IPS-11a (cell line): Measurements from ENCODE around the gene SIX3.

Experiments used
- H3K4me3 ChIP-seq: one replicate; pipeline ENCODE4 v1.5.1; 2013; ENCODE audit warnings: low read depth, low read length, control low read depth

Gene SIX3

DNA sequence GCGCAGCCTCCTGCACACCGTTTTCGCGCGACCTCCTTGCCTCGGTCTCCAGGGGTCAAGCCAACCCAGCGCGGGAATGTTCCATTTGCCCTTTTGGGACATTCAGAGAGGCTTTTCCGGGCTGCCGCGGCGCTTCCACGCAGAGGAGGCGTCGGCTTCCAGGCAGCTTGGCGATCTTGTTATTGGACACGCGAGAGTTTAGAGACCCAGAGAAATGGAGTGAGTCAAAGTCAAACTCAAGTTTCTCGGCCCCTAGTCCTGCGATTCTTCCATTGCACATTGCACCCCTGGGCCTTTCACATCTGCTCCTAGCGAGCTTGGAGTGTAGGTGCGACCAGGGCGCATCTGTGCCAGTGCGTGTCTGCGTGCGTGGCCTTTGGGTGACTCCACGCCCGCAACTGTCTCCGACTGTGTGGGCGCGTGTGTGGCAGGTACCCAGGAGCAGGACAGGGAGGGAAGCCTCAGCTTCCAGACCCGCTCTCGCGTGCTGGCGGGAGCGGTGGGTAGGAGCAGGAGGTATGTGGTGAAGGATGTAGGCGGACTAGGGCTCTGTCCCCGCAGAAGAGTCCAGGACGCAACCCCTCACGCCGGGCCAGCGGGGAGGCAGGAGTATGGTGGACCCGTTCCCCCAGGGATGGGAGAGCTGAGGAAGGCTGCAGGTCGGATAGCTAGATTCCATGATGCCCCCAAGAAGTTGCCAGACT, 13.5 kb downstream of the SIX3 start:
- H3K4me3 ChIP-seq: no peak overlapping the region

DNA sequence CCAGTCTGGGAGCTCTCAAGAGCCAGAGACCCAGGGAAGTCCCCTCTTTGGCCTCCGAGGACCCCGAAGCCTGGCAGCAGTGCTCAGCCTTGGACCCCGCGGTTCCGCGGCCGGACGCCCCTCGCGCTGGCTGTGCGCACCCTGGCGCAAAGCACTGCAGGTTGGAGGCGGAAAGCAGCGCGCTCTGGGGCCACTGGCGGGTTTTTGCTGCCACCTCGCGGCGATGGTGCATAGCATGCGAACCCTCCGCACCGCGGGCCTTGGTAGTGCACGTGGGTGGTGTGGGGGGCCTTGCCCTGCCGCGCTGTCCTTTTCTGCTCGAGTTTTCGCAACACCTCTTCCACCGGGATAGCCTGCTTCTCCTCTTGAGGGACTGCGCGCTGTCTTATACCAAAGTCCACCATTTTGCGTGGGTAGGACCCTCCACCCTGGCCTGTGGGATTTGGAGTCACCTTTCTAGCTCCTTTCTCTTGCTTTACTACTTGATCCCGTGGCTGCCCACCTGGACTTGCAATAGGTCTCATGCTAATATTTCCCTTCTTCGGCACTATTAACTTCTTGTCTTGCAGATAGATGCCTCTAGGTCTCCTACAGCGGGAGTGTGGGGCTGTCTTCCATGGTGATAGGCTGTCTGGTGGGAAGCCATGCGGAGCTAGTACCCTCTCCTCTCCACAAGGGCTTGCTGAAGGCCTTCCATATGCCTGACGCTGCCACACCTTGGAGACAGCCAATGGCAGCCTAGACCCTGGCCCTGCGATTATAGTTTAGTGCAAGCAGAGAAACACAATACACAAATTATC, 14.3 kb downstream of the SIX3 start:
- no peak overlapping the region for H3K4me3 ChIP-seq

DNA sequence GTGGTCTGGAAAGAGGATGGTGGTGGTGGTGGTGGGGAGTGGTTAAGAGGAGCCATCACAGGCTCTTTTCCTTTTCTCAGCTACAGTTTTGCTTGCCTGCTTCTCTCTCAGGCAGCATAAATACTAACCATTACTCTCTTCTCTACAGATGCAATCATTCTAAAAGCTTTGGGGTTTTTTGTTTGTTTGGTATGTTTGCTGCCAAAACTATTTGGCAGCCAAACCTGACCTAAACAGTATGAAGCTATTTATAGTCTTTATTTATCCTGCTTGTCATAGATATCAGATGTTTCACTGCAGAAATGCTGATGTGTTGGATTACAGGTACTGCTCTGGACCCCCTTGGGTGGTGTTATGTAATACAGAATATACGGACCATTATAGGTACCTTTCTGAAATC, 15.3 kb downstream of the SIX3 start:
- no peak overlapping the region for H3K4me3 ChIP-seq

DNA sequence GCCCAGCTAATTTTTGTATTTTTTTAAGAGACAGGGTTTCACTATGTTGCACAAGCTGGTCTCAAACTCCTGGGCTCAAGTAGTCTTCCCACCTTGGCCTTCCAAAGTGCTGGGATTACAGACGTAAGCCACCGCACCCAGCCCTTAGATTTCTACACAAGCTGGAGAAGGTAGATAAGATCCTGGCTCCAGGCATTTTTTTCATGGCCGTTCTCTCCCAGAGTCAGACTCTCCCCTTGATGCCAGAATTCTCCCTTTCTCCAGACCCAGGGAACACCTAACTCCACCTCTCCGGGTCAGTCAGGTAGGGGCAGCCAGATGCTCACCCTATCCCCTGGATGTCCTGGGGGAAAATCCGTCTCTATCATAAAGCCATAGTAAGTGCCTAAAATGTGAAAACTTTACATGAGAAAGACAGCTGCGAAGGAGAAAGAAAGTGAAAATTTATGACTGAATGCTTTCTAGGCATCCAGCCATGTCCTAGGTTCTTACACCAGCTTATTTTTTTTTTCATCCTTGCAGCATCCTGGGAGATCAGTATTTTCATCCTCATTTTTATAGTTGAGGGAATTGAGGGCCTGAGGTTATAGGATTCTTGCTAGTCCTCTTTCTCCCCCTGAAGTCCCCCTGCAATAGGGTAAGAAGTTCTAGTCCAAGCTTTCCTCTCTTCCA, 16.3 kb downstream of the SIX3 start:
- no peak overlapping the region for H3K4me3 ChIP-seq

DNA sequence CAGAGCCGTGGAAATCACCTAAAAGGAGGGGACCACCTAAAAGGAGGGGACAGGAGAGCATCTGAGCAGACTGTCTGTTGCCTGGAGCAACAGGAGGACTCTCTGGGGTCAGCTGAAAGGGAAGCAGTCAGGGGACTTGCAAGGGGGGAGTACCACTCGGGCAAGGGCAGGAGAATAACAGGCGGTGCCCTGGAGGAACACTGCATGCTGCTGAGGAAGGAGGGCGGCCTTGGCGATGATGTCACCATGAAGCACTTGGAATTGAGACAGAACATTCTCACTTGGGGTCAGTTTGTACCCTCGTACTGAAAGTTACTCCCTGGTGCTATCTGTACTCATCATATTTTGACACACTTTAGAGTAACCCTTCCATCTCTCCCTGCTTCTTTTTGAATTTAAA, 18.4 kb downstream of the SIX3 start:
- no peak overlapping the region for H3K4me3 ChIP-seq

DNA sequence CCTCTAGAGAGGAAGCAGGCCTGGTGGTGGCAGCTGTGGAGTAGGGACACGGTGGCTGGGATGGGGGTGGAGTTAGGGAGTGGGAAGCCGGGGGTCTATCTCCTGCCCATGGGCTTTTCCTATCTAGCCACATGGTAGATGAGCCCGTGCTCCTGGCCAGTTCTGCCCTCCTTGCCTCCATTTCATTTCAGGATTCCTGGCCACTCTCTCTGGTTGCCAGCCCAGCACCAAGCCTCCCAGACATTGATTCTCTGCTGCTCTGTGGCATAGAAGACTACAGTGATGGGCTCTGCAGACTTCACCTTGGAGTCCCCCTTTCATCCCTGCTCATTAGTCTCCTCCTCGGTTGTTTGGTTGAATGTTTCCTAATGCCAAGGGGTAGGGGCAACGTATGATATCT, 19.4 kb downstream of the SIX3 start:
- no peak overlapping the region for H3K4me3 ChIP-seq

DNA sequence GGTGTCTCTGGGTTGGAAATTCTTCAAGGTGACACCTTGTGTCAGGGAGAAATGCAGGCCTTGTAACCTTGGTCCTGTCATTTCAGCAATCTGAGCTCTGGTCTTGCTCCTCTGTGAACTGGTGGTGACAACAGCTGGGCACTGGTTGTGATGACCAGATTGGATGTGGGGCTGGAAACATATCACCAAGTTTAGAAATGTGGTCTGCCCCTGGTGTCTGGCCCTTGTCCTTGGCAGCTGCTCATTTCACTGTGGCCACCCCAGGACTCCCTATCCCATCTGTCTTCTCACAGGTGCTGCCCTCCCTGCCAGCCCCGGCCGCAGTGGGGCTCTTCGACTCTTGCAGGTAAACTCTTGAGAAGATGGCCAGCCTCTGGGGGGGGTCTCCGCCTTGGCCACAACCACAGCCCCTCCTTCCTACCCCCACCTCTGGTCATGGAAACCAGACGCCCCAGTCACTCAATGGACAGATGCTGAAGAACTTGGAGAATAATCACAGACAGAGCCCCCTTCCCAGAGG, 20.7 kb downstream of the SIX3 start:
- H3K4me3 ChIP-seq: no peak overlapping the region

DNA sequence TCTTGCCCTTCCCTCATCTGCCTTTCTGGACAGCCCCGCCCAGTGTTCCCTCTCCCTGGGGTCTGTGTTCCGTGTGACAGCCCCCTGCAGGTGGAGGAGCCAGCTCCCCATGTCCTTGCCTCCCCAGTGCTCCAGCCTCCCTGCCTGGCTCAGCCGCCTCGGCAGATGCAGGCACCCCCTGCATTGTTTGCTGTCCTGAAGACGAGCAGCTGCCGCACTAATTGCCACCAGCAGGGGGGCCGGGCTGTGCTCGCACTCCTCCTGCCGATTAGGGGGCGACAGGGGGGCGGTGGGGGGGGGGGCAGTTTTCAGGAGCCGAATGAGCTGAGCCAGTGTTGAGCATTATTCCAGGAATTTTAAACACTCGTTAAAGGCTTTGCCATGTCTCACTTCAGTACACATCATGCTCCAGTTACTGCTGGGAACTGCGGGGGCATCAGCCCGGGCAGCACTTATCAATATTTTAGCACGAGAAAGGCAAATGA, 23.3 kb downstream of the SIX3 start:
- H3K4me3 ChIP-seq: no peak overlapping the region

DNA sequence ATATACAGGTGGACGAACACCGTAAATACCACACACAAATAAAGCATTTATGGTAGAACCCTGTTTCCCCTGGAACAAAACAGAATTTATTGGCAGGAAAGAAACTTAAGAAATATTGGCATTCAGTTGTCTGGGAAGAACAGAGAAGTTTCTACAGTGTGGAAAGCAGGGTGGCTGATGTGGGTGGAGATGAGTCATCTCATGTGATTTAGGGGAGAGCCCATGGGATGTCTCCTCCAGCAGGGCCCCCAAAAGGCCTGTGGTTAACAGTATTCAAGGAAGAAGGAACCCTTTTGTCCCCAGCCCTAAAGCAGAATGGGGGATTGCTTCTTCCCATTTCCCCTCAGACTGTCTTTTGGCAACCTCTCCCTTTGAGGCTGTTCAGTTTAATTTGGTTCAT, 24.2 kb downstream of the SIX3 start:
- H3K4me3 ChIP-seq: no peak overlapping the region

DNA sequence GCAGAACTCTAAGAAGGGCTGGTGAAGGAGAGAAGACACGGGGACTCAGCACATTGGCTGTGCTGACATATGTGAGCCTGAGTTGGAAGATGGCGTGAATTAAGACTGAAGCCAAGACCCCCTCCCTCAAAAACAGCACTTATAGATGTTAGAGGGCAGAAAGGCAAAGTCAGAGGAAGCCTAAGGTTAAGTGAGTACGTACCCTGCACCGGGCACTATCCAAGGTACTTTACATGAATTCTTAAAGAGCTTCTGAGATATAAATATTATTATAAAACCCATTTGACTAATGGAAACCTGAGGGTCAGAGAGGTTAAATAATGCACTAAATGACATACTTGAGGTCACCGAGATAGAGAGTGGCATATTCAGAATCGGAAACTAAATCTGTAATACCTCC, 25.6 kb downstream of the SIX3 start:
- H3K4me3 ChIP-seq: no peak overlapping the region

DNA sequence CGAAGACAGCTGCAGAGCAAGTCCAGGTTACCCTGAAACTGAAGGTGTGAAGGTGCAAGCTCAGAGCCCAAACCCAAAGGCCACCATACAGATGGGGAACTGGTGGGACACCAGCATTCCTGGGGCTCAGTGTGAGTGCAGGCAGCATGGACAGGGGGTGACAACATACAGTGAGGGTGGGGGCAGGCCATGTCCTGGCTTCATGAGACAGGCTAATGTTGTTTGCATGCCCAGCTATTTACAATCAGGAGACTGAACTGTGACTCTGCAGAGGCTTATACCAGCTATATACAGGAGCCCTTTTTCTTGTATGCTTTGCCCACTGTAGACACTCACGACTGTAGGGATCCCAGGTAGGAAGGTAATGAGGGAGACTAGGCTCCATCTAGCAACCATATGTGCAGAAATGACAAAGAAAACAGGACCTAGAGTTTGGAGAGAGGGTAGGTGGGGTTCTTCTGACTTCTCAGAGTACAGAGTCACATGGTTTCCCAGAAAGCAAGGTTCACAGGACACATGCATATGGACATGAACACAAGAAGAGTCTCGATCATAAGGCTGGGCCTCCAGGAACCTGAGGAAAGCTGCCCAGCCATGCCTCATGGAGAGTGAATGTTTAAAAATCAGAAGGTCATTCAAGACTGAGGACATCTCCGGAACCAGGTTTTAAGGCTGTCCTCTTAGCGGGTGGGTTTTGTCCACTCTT, 26.4 kb downstream of the SIX3 start:
- no peak overlapping the region for H3K4me3 ChIP-seq

DNA sequence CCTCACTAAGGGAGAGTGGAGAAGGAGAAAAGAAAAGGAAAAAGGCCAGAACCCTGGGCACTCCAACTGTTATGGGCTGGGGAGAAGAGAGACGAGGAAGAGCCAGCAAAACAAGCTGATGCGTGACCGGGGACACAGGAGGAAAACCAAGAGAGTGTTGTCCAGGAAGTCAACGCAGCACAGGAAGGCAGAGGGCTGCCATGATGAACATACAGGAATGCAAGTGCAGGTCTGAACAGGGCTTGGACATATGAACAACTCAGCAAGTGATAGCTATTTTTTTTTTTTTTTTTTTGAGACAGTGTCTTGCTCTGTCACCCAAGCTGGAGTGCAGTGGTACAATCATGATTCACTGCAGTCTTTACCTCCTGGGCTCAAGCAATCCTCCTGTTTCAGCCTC, 28.4 kb downstream of the SIX3 start:
- H3K4me3 ChIP-seq: no peak overlapping the region

DNA sequence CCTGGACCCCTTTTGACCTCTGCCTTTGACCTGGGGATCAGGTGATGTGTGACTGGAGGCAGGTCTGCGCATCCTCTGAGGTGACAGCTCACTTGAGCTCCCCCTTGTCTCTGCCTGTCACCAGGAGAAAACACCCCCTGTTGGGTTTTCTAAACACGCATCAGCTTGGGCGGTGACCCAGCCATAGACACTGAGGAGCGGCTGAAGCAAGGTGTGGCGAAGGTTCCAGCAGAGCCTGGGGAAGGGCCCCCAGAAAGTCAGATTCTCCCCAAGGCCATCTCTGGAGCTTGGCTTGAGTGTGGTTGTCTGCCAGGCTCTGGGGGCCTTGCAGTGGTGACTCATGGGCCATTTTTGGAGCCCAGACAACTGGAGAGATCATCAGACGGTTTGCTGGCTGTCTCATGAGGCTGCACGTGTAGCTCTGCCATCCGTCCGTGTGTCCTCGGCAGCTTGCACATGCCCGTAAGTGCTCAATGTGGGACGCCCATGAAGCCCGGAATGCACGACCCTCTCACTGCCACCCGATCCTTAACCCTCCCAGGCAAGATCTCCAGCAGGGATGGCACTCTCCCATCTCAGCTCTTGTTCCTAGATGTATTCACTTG, 29.4 kb downstream of the SIX3 start:
- H3K4me3 ChIP-seq: no peak overlapping the region

DNA sequence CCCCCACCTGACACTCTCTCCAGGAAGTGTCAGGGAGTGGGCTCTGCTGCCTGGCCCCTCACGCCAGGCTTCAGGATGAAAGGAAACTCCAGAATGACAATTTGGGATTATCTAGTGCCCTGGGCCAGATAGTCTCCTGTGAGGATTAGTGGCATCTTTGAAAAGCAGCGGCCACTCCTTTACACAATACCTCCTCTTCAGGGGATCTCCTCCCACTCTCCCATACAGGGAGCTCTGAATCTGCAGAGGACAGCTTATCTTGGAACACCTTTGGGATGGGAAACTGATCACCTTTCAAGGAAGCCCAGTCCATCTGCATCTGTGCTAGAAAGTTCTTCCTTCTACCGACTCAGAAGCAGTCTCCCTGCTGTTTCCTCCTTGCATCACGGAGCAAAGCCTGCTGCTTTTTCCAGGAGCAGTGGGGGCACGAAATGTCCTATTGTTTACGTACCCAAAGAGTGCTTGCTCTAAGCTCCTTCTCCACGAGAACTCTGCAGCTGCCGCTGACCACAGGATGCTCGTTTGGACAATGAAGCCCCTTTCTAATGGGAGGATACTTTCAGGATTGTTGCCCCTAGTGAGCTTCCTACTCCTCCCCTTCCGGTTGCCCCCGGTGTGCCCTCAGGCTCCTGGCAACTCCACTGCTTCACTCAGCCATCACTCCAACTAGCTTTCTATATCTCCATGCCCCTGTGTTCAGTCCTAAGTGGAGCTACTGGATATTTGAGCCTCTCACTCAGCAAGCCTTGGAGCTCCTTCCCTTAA, 31.5 kb downstream of the SIX3 start:
- H3K4me3 ChIP-seq: no peak overlapping the region

DNA sequence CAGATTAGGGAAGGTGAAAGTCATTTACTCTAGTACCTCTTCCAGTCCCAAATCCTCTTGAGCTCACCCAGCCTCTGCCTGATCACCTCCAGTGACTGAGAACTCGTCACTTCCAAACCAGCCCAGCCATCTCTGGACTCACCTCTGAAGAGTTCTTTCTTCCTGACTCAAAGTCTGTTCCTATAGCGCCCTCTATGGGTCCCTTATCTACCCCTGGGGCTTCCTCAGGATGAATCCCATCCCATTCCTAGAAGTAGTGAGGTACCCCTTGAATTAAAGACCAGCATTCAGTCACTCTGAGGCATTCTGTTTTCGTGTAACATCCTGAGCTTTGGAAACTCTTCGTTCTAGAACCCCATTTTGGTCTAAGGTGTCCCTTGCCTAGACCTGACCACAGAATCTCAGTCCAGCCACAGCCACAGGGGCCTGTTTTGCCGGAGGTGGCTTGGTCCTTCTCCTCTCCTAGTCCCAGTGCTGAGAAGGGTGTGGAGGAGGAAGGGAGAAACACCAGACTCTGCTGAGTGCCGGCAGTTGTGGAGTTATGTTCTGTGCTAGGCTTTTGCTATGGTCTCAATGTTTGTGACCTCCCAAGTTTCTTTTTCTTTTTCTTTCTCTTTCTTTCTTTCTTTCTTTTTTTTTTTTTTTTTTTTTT, 32.7 kb downstream of the SIX3 start:
- no peak overlapping the region for H3K4me3 ChIP-seq

DNA sequence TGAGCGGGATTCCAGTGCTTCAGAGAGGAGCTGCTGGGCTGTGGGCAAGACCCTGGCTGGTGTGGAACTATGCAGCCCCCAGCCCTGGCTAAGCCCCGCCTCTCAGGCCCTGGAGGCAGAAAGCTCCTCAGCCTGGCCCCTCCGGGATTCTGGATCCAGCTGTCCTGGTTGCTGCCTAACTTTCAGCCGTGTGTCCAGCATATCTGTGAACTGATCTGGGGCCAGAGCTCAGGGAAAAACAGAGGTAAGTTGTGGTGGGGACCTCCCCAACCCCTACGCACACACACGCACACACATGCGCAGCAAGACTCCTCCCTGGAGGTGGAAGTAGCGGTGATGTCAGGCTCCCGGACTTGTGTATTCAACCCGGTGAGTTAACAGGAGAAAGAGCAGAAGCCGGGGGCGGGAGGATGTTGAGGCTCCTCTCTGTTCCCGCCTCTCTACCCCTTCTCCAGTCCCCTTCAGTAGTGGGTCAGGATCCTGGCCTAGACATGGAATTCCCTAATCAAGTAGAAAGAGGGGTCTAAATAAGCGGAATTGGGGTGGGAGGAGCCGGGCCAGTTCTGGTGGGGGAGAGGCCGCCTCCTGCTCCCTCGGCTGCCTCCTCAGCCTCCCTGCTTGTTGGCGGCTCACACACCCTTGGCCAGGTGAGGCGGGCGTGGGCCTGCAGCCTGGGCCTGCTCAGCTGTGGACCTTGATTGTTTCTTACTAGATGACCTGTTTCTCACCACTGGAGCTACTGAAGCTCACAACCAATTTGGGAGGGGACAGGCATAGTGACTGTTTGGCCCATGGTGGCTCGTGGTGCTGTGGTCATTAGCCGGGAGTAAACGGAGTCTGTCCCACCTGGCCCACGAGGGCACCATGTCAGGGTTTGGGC, 34.3 kb downstream of the SIX3 start:
- no peak overlapping the region for H3K4me3 ChIP-seq

DNA sequence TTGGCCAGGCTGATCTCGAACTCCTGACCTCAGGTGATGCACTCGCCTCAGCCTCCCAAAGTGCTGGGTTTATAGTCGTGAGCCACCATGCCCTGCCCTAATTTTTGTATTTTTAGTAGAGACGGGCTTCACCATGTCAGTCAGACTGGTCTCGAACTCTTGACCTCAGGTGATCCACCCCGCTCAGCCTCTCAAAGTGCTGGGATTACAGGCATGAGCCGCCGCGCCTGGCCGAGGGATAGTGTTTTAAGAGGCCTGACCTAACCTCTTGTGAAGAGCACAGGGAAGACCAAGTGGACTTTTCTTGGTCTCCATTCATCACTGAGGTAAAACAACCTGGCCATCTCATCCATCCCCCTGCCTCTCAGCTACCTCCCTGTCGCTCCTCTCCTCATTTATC, 38.1 kb downstream of the SIX3 start:
- H3K4me3 ChIP-seq: no peak overlapping the region
